Stimulated activated effector memory CD8-positive, alpha-beta T cell treated with anti-CD3 and anti-CD28 coated beads, Interleukin-12 subunit alpha, Interleukin-12 subunit beta, amount 100 ng/mL, for 72 hours (primary cell): Measurements from ENCODE around the gene PTPN2.

ENCODE experiments used
- ATAC-seq: fragments of 150-1000 bp; cut with Tn5 transposase; 2 replicates; pipeline ENCODE4 v1.10.0; 2021
- DNase-seq, 2 donors: peaks; one replicate each; pipeline ENCODE4 v3.0.0; 2021 to 2022; ENCODE audit warnings: low spot score in 2 of 2
- H3K27ac Mint-ChIP-seq: one replicate; pipeline ENCODE4 v1.8.0; 2022; ENCODE audit warnings: mild to moderate bottlenecking, mixed read lengths
- H3K36me3 Mint-ChIP-seq: one replicate; pipeline ENCODE4 v1.8.0; 2022; ENCODE audit warnings: mild to moderate bottlenecking, mixed read lengths
- H3K4me1 Mint-ChIP-seq: one replicate; pipeline ENCODE4 v1.8.0; 2022; ENCODE audit warnings: mixed read lengths
- H3K4me3 Mint-ChIP-seq: one replicate; pipeline ENCODE4 v1.8.0; 2022; ENCODE audit warnings: mild to moderate bottlenecking, mixed read lengths
- H3K9me3 Mint-ChIP-seq: one replicate; pipeline ENCODE4 v1.8.0; 2022; ENCODE audit warnings: mixed read lengths

The PTPN2 gene

GRCh38 chr18:12883684-12884405, at the start of gene PTPN2:
TSS of gene PTPN2 (minus strand) at chr18:12884237. CDS start at chr18:12884141, 96 bp downstream.
- peak; percentile 91 for ATAC-seq
- peaks cover 49% of the 10 kb centered on the region for H3K4me1 Mint-ChIP-seq
- no peaks in the 10 kb centered on the region for H3K9me3 Mint-ChIP-seq
- peak within 1 kb of the TSS; percentile 96 for H3K27ac Mint-ChIP-seq
- peaks cover 41% of the 10 kb centered on the region for H3K36me3 Mint-ChIP-seq
- peak; percentile 94 to 96 for DNase-seq
- peak within 1 kb of the TSS; percentile 80 for H3K4me3 Mint-ChIP-seq

- no peaks in the 10 kb centered on the region for H3K9me3 Mint-ChIP-seq
- ATAC-seq, result no peak
- no peak overlapping the region for H3K4me3 Mint-ChIP-seq
- no peaks in the 10 kb centered on the region for H3K36me3 Mint-ChIP-seq
- H3K4me1 Mint-ChIP-seq, result peaks cover 20% of the 10 kb centered on the region
- DNase-seq, result no peak
- no peak overlapping the region for H3K27ac Mint-ChIP-seq
These were observed 49.3 kb upstream of the PTPN2 start for GRCh38 chr18:12933327-12933726.

GRCh38 chr18:12930908-12931307, 46.9 kb upstream of the PTPN2 start:
- DNase-seq (no peak), ATAC-seq (no peak)
- H3K27ac Mint-ChIP-seq, result no peak overlapping the region
- no peaks in the 10 kb centered on the region for H3K9me3 Mint-ChIP-seq
- H3K36me3 Mint-ChIP-seq, result no peaks in the 10 kb centered on the region
- peaks cover 20% of the 10 kb centered on the region for H3K4me1 Mint-ChIP-seq
- H3K4me3 Mint-ChIP-seq, result no peak overlapping the region

GRCh38 chr18:12930376-12930775, 46.3 kb upstream of the PTPN2 start:
- ATAC-seq (no peak), DNase-seq (no peak)
- H3K36me3 Mint-ChIP-seq, result no peaks in the 10 kb centered on the region
- H3K4me1 Mint-ChIP-seq, result peaks cover 21% of the 10 kb centered on the region
- no peaks in the 10 kb centered on the region for H3K9me3 Mint-ChIP-seq
- peak overlapping the region; percentile 40 for H3K27ac Mint-ChIP-seq
- H3K4me3 Mint-ChIP-seq, result no peak overlapping the region

- peak overlapping the region; percentile 40 for H3K27ac Mint-ChIP-seq
- no peak for DNase-seq
- no peaks in the 10 kb centered on the region for H3K9me3 Mint-ChIP-seq
- H3K4me3 Mint-ChIP-seq, result no peak overlapping the region
- ATAC-seq, result peak; percentile 34
- H3K4me1 Mint-ChIP-seq, result peaks cover 23% of the 10 kb centered on the region
- no peaks in the 10 kb centered on the region for H3K36me3 Mint-ChIP-seq
These were observed 45.5 kb upstream of the PTPN2 start for GRCh38 chr18:12929477-12930083.

GRCh38 chr18:12928641-12929040, 44.6 kb upstream of the PTPN2 start:
- H3K9me3 Mint-ChIP-seq, result no peaks in the 10 kb centered on the region
- no peak overlapping the region for H3K4me3 Mint-ChIP-seq
- peaks cover 19% of the 10 kb centered on the region for H3K4me1 Mint-ChIP-seq
- no peak overlapping the region for H3K27ac Mint-ChIP-seq
- DNase-seq (no peak), ATAC-seq (no peak)
- no peaks in the 10 kb centered on the region for H3K36me3 Mint-ChIP-seq

- no peak for DNase-seq
- H3K27ac Mint-ChIP-seq, result no peak overlapping the region
These were observed 44.2 kb upstream of the PTPN2 start for GRCh38 chr18:12928206-12928605.

GRCh38 chr18:12924616-12925015, 40.6 kb upstream of the PTPN2 start:
- no peak overlapping the region for H3K27ac Mint-ChIP-seq
- DNase-seq (no peak), ATAC-seq (no peak)
- H3K4me1 Mint-ChIP-seq, result peaks cover 28% of the 10 kb centered on the region
- H3K36me3 Mint-ChIP-seq, result no peaks in the 10 kb centered on the region
- H3K4me3 Mint-ChIP-seq, result no peak overlapping the region
- no peaks in the 10 kb centered on the region for H3K9me3 Mint-ChIP-seq

More at GRCh38 chr18:12928206-12928605, 44.2 kb upstream of the PTPN2 start:
- Mint-ChIP-seq H3K9me3 (no peaks in the 10 kb centered on the region), H3K4me1 (peaks cover 19% of the 10 kb centered on the region), H3K36me3 (no peaks in the 10 kb centered on the region), H3K4me3 (no peak overlapping the region)
- ATAC-seq, result no peak

- H3K36me3 Mint-ChIP-seq, result no peaks in the 10 kb centered on the region
- H3K27ac Mint-ChIP-seq, result no peak overlapping the region
- H3K4me1 Mint-ChIP-seq, result peaks cover 26% of the 10 kb centered on the region
- H3K9me3 Mint-ChIP-seq, result no peaks in the 10 kb centered on the region
- H3K4me3 Mint-ChIP-seq, result no peak overlapping the region
- DNase-seq (no peak), ATAC-seq (no peak)
These were observed 38.2 kb upstream of the PTPN2 start for GRCh38 chr18:12922266-12922665.

- H3K27ac Mint-ChIP-seq, result no peak overlapping the region
- peak overlapping the region; percentile 15 for H3K4me3 Mint-ChIP-seq
- peak; percentile 99 for ATAC-seq
These were observed 37.1 kb upstream of the PTPN2 start for GRCh38 chr18:12921178-12921577.

GRCh38 chr18:12911929-12912703, 28.1 kb upstream of the PTPN2 start:
- Mint-ChIP-seq H3K4me1 (no peaks in the 10 kb centered on the region), H3K4me3 (no peak overlapping the region), H3K9me3 (peaks cover 5% of the 10 kb centered on the region), H3K27ac (no peak overlapping the region), H3K36me3 (no peaks in the 10 kb centered on the region)
- ATAC-seq (no peak), DNase-seq (no peak)

More at GRCh38 chr18:12921178-12921577, 37.1 kb upstream of the PTPN2 start:
- no peaks in the 10 kb centered on the region for H3K9me3 Mint-ChIP-seq
- peaks cover 26% of the 10 kb centered on the region for H3K4me1 Mint-ChIP-seq
- DNase-seq, result peak in 1 of 2 donors; percentile 64
- H3K36me3 Mint-ChIP-seq, result no peaks in the 10 kb centered on the region

GRCh38 chr18:12911025-12911928, 27.2 kb upstream of the PTPN2 start:
- ATAC-seq (peak; percentile 94), DNase-seq (peak; percentile 51 to 68)
- Mint-ChIP-seq H3K4me1 (no peaks in the 10 kb centered on the region), H3K9me3 (peaks cover 5% of the 10 kb centered on the region), H3K4me3 (peak overlapping the region; percentile 51), H3K27ac (no peak overlapping the region), H3K36me3 (no peaks in the 10 kb centered on the region)

- Mint-ChIP-seq H3K36me3 (no peaks in the 10 kb centered on the region), H3K27ac (no peak overlapping the region), H3K9me3 (peaks cover 5% of the 10 kb centered on the region), H3K4me3 (no peak overlapping the region), H3K4me1 (peaks cover 7% of the 10 kb centered on the region)
- ATAC-seq (no peak), DNase-seq (no peak)
These were observed 24.7 kb upstream of the PTPN2 start for GRCh38 chr18:12908706-12909105.

- Mint-ChIP-seq H3K4me1 (peaks cover 8% of the 10 kb centered on the region), H3K27ac (no peak overlapping the region), H3K9me3 (no peaks in the 10 kb centered on the region), H3K4me3 (no peak overlapping the region), H3K36me3 (no peaks in the 10 kb centered on the region)
- ATAC-seq, result no peak
- DNase-seq, result no peak
These were observed 23.4 kb upstream of the PTPN2 start for GRCh38 chr18:12907258-12907925.
